ENCODE results near the gene DDX10.

DNA sequence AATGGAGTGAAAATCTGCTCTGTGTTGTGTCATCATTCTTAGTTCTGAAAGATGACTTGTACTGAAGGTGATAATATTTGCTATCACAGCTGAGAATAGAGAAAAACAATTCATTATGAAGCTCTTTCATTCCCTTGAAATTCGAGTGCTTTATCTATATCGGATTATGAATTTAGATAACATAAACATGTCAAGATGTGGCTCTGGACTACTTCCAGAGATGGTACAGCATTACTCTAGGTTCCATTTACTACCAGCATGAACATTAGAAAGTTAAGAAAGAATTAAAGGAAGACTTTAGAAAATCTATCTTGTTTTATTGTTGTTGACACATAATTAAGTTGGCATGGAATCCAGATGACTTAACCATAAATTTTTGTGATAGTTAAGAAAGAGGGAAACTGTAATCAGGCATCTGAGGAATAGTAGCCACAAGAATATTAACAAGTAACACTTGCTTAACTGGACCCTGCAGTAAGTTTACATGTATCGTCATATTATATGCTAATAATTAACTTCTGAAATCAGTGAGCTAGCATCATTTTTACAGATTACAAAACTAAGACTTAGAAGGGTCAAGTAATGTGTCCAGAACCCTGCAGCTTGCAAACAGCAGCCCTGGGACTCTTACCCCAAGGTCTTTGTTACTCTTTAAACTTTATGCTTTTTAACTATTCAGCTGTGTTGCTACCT is 182.6 kb downstream of the DDX10 start:
- TF ChIP-seq, protein P1, sequence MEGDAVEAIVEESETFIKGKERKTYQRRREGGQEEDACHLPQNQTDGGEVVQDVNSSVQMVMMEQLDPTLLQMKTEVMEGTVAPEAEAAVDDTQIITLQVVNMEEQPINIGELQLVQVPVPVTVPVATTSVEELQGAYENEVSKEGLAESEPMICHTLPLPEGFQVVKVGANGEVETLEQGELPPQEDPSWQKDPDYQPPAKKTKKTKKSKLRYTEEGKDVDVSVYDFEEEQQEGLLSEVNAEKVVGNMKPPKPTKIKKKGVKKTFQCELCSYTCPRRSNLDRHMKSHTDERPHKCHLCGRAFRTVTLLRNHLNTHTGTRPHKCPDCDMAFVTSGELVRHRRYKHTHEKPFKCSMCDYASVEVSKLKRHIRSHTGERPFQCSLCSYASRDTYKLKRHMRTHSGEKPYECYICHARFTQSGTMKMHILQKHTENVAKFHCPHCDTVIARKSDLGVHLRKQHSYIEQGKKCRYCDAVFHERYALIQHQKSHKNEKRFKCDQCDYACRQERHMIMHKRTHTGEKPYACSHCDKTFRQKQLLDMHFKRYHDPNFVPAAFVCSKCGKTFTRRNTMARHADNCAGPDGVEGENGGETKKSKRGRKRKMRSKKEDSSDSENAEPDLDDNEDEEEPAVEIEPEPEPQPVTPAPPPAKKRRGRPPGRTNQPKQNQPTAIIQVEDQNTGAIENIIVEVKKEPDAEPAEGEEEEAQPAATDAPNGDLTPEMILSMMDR (IDR thresholded peaks at IDR 0.05), result no peak
- no peak for TF ChIP-seq POLR2AphosphoS5 (IDR thresholded peaks at IDR 0.05)
